BJ (cell line): ENCODE measurements around the gene CDH1. TPM values are rescaled to one million over a fixed set of nuclear protein-coding genes. Genes with fewer than 3 reads are reported as not detected.

ENCODE experiments used
- CTCF ChIA-PET: fragments of 350-600 bp; formaldehyde crosslinking; extraction: SDS; loops from one replicate; lab custom pipeline; 2021; ENCODE audit warnings: antibody characterized with exemption, inconsistent platforms; lab: Yijun Ruan, JAX
- POLR2A ChIA-PET: fragments of 300-600 bp; sonication (Branson Sonifier 250); formaldehyde crosslinking; extraction: SDS; loops from one replicate; lab custom pipeline; 2021; ENCODE audit warnings: antibody characterized with exemption; lab: Charles Lee
- DNase-seq: peaks from one replicate; pipeline ENCODE4 v3.0.0-alpha.2; 2011; ENCODE audit warnings: low read depth
- H3K27me3 ChIP-seq: 2 replicates; pipeline ENCODE4 v1.6.0; 2011; ENCODE audit warnings: low read length; ENCODE audit not compliant: control insufficient read depth, insufficient read depth
- H3K36me3 ChIP-seq: 2 replicates; pipeline ENCODE4 v1.5.1; 2011; ENCODE audit warnings: low read length; ENCODE audit not compliant: control insufficient read depth, insufficient read depth
- H3K4me3 ChIP-seq: 2 replicates; pipeline ENCODE4 v1.5.1; 2011; ENCODE audit warnings: low read depth, mild to moderate bottlenecking, control low read depth, low read length
- polyA plus RNA-seq: library from polyadenylated mRNA; depleted of rRNA; stranded (reverse); fragments of >200 nt; gene quantifications from 2 replicates; pipeline ENCODE4 v1.2.3, GENCODE V29; 2011; rRNA removed
- small RNA-seq: library from RNA; depleted of rRNA; stranded (forward); fragments of <200 nt; gene quantifications from one replicate; pipeline ENCODE3, GENCODE V24; 2012; ENCODE audit warnings: low replicate concordance, low read depth; ENCODE audit not compliant: insufficient read length
- TF ChIP-seq, protein P1 (sequence below): IDR thresholded peaks from 2 replicates; pipeline ENCODE4 v1.5.1; 2011; ENCODE audit warnings: low read depth, mild to moderate bottlenecking, control low read depth, inconsistent platforms, low read length, moderate library complexity; ENCODE audit not compliant: insufficient read depth

Gene CDH1
- polyA plus RNA-seq, 1 experiment, result 0.26 TPM

DNA sequence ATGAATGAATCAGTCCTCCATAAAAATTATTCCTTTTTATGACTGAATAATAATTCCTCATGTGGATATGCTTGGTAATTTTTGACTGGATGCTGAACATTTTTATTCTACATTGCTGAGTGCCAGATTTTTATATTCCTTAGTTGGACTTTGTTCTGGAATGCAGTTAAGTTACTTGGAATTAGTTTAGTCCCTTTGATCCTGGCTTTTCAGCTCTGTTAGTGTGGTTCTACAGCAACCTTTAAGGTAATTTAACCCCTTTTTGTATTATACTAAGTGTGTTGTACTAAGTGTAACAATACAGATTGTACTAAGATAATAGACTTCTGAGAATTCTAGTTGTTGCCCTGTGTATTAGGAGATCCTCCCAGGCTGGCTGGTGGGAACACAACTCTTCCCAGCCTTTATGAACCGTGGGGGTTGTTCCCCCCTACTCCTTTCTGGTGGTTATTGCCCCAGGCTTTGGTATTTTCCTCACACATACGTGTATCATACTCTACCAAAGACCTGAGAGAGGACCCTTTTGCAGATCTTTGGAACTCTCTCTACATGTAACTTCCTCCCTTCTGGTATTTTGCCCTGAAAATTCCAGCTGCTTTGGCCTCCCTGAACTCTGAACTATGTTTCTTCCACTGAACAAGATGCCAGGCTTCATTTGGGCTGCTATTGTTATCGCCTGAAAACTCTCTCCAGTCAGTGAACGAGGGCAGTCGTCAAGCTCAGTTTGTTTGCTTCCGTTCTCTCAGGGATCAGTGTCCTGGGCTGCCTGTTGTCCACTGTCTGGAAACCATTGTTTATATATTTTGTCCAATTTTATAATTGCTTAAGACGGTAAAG is 136.8 kb downstream of the CDH1 start:
- no peaks in the 10 kb centered on the region for H3K27me3 ChIP-seq
- no peak for DNase-seq
- H3K4me3 ChIP-seq, result no peak overlapping the region
- TF ChIP-seq, protein P1, sequence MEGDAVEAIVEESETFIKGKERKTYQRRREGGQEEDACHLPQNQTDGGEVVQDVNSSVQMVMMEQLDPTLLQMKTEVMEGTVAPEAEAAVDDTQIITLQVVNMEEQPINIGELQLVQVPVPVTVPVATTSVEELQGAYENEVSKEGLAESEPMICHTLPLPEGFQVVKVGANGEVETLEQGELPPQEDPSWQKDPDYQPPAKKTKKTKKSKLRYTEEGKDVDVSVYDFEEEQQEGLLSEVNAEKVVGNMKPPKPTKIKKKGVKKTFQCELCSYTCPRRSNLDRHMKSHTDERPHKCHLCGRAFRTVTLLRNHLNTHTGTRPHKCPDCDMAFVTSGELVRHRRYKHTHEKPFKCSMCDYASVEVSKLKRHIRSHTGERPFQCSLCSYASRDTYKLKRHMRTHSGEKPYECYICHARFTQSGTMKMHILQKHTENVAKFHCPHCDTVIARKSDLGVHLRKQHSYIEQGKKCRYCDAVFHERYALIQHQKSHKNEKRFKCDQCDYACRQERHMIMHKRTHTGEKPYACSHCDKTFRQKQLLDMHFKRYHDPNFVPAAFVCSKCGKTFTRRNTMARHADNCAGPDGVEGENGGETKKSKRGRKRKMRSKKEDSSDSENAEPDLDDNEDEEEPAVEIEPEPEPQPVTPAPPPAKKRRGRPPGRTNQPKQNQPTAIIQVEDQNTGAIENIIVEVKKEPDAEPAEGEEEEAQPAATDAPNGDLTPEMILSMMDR, result no peak
- CTCF ChIA-PET, result no interaction called here
- peaks cover 2% of the 10 kb centered on the region for H3K36me3 ChIP-seq
- POLR2A ChIA-PET, result interaction anchor here (0.5 kb wide), 1 partner anchor 478 kb away, joined by 21 read pairs; the partner anchor contains the start of gene TMED6

GRCh38 chr16:68875871-68876270 is 138.8 kb downstream of the CDH1 start:
- Histone ChIP-seq H3K27me3 (no peaks in the 10 kb centered on the region), H3K36me3 (peaks cover 2% of the 10 kb centered on the region; the same call in 1 of the 2 replicates), H3K4me3 (no peak overlapping the region)
- no peak for DNase-seq
- CTCF ChIA-PET, result interaction anchor here (0.6 kb wide), 1 partner anchor 95 kb away, joined by 3 read pairs; no protein-coding TSS in a partner anchor
- TF ChIP-seq, protein P1, result no peak
- POLR2A ChIA-PET, result no interaction called here

DNA sequence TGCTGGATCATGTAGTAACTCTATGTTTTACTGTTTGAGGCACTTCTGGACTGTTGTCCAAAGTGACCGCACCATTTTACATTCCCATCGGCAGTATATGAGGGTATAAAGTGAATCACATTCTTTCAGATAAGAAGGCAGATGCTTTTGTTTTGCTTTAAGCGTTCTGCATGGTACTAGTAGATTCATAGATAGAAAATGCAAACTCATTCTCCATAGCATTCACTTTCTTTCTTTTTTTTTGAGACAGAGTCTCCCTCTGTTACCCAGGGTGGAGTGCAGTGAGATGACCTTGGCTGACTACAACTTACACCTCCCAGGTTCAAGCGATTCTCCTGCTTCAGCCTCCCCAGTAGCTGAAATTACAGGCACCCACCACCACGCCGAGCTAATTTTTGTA is 146.6 kb downstream of the CDH1 start:
- Histone ChIP-seq H3K4me3 (no peak overlapping the region), H3K27me3 (no peaks in the 10 kb centered on the region), H3K36me3 (no peaks in the 10 kb centered on the region)
- DNase-seq, result no peak
- TF ChIP-seq, protein P1, result no peak
- ChIA-PET POLR2A (no interaction called here), CTCF (interaction anchor here (1.5 kb wide), 1 partner anchor 210 kb away, joined by 3 read pairs; no protein-coding TSS in a partner anchor)

DNA sequence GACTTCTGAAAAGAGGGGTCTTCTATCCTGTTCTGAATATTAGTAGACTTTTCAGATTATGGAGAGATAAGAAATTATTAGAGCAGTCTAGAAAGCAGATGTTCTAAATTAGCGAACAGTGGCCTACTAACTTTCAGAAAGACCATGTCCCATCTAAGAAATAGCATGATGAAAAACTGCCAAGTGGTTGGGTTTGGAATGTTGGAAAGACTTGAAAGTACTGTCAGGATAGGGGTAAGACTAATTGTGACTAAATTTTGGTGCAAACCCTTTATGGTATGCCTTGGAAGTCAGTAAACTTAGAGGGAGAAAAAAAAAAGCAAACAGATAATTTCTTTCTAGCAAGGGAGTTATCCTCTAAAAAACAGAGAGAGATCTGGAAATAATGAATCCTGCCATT is 147.3 kb downstream of the CDH1 start:
- TF ChIP-seq, protein P1, result no peak
- H3K27me3 ChIP-seq, result no peaks in the 10 kb centered on the region
- no peaks in the 10 kb centered on the region for H3K36me3 ChIP-seq
- DNase-seq, result no peak
- no peak overlapping the region for H3K4me3 ChIP-seq
- POLR2A ChIA-PET, result no interaction called here
- CTCF ChIA-PET, result interaction anchor here (1.5 kb wide), 1 partner anchor 210 kb away, joined by 3 read pairs; no protein-coding TSS in a partner anchor

Small RNA genes within 50 kb of the gene (small RNA-seq; reads per million reads assigned to genes)
- gene RNA5SP429, result not detected

Other genes with a start within 250 kb of the CDH1 start
- 13.0 and 20.1 TPM in 2 replicates for gene ZFP90, start 198.0 kb upstream of the CDH1 start, polyA plus RNA-seq
- gene CDH3, start 92.0 kb upstream of the CDH1 start, polyA plus RNA-seq, result 0.39 and 1.1 TPM in 2 replicates
- gene TANGO6, start 106.2 kb downstream of the CDH1 start, polyA plus RNA-seq, result 13.0 and 14.6 TPM in 2 replicates